K562 (cell line): Measurements from ENCODE around the gene HBP1. TPM values are rescaled to one million over a fixed set of nuclear protein-coding genes. Genes with fewer than 3 reads are reported as not detected.

Experiments used
- ATAC-seq: fragments of 200-7000 bp; cut with Tn5 transposase; 3 replicates; pipeline ENCODE4 v1.9.1; 2020; ENCODE audit warnings: moderate library complexity
- BruUV-seq: library from RNA; stranded (reverse); fragments of 400-500 nt; replicated peaks from 2 replicates; lab custom pipeline; 2021; lab: Mats Ljungman, UMichigan
- CTCF ChIA-PET: fragments of 300-600 bp; formaldehyde crosslinking; extraction: SDS; loops from one replicate; lab custom pipeline; 2021; ENCODE audit warnings: low intra/inter-chr PET ratio; lab: Yijun Ruan, JAX
- POLR2A ChIA-PET: fragments of 300-600, 350-650 bp; sonication (Branson Sonifier 250); formaldehyde crosslinking; extraction: SDS; loops from one replicate; lab custom pipeline; 2021; ENCODE audit warnings: antibody characterized with exemption, inconsistent platforms; lab: Yijun Ruan, JAX
- DNase-seq, 4 experiments: peaks; one replicate each; pipeline versions ENCODE4 v3.0.0 to v3.0.0-alpha.2; 2011 to 2018; ENCODE audit warnings: low spot score in 3 of 4, mixed read lengths in 3 of 4; ENCODE audit errors: extremely low read depth in 1 of 4
- FAIRE-seq: peaks from 2 replicates; lab custom pipeline; 2011; peaks lifted over from hg19 to GRCh38; lab: Jason Lieb, UNC
- H2AFZ ChIP-seq: 2 replicates; pipeline ENCODE4 v1.6.0; 2011; ENCODE audit warnings: low read depth, low read length, control low read depth, inconsistent platforms
- H3K27ac ChIP-seq: fragments of 200-600 bp; 3 replicates; pipeline ENCODE4 v1.8.0; 2011; ENCODE audit warnings: low read depth, mild to moderate bottlenecking, control low read depth, inconsistent platforms, low read length, moderate library complexity, mixed read lengths; ENCODE audit errors: extremely low read depth
- H3K27me3 ChIP-seq, 2 experiments: fragments of 300-600 bp in 1 of 2; 2 replicates in 1 of 2; 3 replicates in 1 of 2; pipeline versions ENCODE4 v1.6.0 to v1.8.0; 2011; ENCODE audit warnings: inconsistent platforms in 2 of 2, low read length in 2 of 2, mild to moderate bottlenecking in 1 of 2, mixed read lengths in 1 of 2, moderate library complexity in 1 of 2; ENCODE audit not compliant: control insufficient read depth in 2 of 2, insufficient read depth in 2 of 2
- H3K36me3 ChIP-seq: fragments of 300-600 bp; 3 replicates; pipeline ENCODE4 v1.8.0; 2011; ENCODE audit warnings: mild to moderate bottlenecking, low read length, inconsistent platforms; ENCODE audit not compliant: control insufficient read depth, insufficient read depth
- H3K4me1 ChIP-seq, 2 experiments: fragments of 200-600 bp in 1 of 2; replicated peaks in 1 of 2; 2 replicates in 1 of 2; 3 replicates in 1 of 2; pipeline versions ENCODE4 v1.5.1 to v1.8.0; 2011; ENCODE audit warnings: inconsistent platforms in 2 of 2, low read length in 2 of 2, mild to moderate bottlenecking in 1 of 2, mixed read lengths in 1 of 2, moderate library complexity in 1 of 2; ENCODE audit not compliant: control insufficient read depth in 2 of 2, insufficient read depth in 2 of 2
- H3K4me2 ChIP-seq: 2 replicates; pipeline ENCODE4 v1.6.1; 2011; ENCODE audit warnings: low read length, control low read depth, inconsistent platforms, mixed read lengths; ENCODE audit not compliant: insufficient read depth
- H3K4me3 ChIP-seq: fragments of 200-600 bp; sonication (generic), shearing (Covaris generic); 2 replicates; pipeline ENCODE4 v1.5.1; 2016; ENCODE audit warnings: control low read depth, inconsistent platforms
- H3K79me2 ChIP-seq: fragments of 200-600 bp; 3 replicates; pipeline ENCODE4 v1.8.0; 2011; ENCODE audit warnings: low read length, inconsistent platforms; ENCODE audit not compliant: control insufficient read depth, insufficient read depth
- H3K9ac ChIP-seq, 2 experiments: 2 replicates each; pipeline versions ENCODE4 v1.6.0 to v1.6.1; 2011; ENCODE audit warnings: low read depth in 2 of 2, low read length in 2 of 2, control low read depth in 1 of 2, inconsistent platforms in 1 of 2, mild to moderate bottlenecking in 1 of 2, mixed read lengths in 1 of 2; ENCODE audit not compliant: insufficient read depth in 1 of 2
- H3K9me1 ChIP-seq: one replicate; pipeline ENCODE4 v1.6.0; 2011; ENCODE audit warnings: inconsistent platforms, mild to moderate bottlenecking, low read length, moderate library complexity; ENCODE audit not compliant: control insufficient read depth, insufficient read depth
- H3K9me3 ChIP-seq: replicated peaks from 2 replicates; pipeline ENCODE4 v1.5.1; 2011; ENCODE audit warnings: low read depth, low read length, inconsistent platforms; ENCODE audit not compliant: control insufficient read depth, insufficient read depth
- H4K20me1 ChIP-seq: replicated peaks from 2 replicates; pipeline ENCODE4 v1.6.1; 2011; ENCODE audit warnings: low read length, inconsistent platforms, mixed read lengths; ENCODE audit not compliant: control insufficient read depth, insufficient read depth
- NFIC ChIP-seq: fragments of 450-650 bp; IDR thresholded peaks from 2 replicates; pipeline ENCODE4 v1.6.1; 2017; ENCODE audit warnings: mild to moderate bottlenecking, inconsistent platforms
- NFXL1 ChIP-seq: fragments of 450-650 bp; formaldehyde crosslinking; IDR thresholded peaks from 2 replicates; pipeline ENCODE4 v1.4.0; 2021; ENCODE audit warnings: mild to moderate bottlenecking
- NR4A1 ChIP-seq, 2 experiments: fragments of 250-450 bp in 1 of 2; fragments of 450-650 bp in 1 of 2; sonication (Bioruptor Pico) in 1 of 2; IDR thresholded peaks; 2 replicates each; pipeline versions ENCODE4 v1.4.0 to v1.6.1; 2016 to 2020; ENCODE audit warnings: mild to moderate bottlenecking in 2 of 2, missing compliant biosample characterization in 1 of 2, missing genetic modification characterization in 1 of 2, moderate library complexity in 1 of 2
- RBM22 ChIP-seq: fragments of 200-400 bp; formaldehyde crosslinking; IDR thresholded peaks from 2 replicates; pipeline ENCODE4 v1.6.1; 2018; ENCODE audit warnings: low read length, low read depth; ENCODE audit not compliant: poor library complexity, severe bottlenecking
- SRSF1 ChIP-seq: fragments of 200-400 bp; formaldehyde crosslinking; IDR thresholded peaks from 2 replicates; pipeline ENCODE4 v1.6.1; 2017; ENCODE audit warnings: mild to moderate bottlenecking, low read depth, low read length, moderate library complexity
- THRAP3 ChIP-seq: fragments of 450-650 bp; IDR thresholded peaks from 2 replicates; pipeline ENCODE4 v1.6.1; 2016; ENCODE audit warnings: mild to moderate bottlenecking, inconsistent platforms, borderline replicate concordance
- ZNF143 ChIP-seq: sonication (generic); formaldehyde crosslinking; IDR thresholded peaks from 2 replicates; pipeline ENCODE4 v1.9.0; 2022; ENCODE audit warnings: mild to moderate bottlenecking, missing genetic modification reagents
- WGBS: fragments of 100-300 bp; shearing (Covaris generic); methylation state at CpG from one replicate; pipeline ENCODE4 v1.1.6; 2016; ENCODE audit warnings: low coverage, mixed read lengths; ENCODE audit not compliant: insufficient coverage; ENCODE audit errors: missing lambda C conversion rate; 5-methylcytosine and 5-hydroxymethylcytosine counted together
- in situ Hi-C: fragments of 300-500 bp; cut with MboI; formaldehyde crosslinking; loops from 4 replicates; pipeline ENCODE4 v1.15.0; 2018; ENCODE audit warnings: inconsistent platforms, mixed read lengths
- intact Hi-C: fragments of 100-400 bp; cut with micrococcal nuclease; formaldehyde crosslinking; loops from 2 replicates; pipeline ENCODE4 v1.14.2; 2022
- polyA plus RNA-seq, 8 experiments: library from polyadenylated mRNA; depleted of rRNA in 4 of 8; stranded (reverse) in 5 of 8; unstranded in 3 of 8; fragments of >200 nt; fragmentation: Nextera tagmentation in 2 of 8; fragmentation: Illumina TruSeq in 1 of 8; extraction: Ambion mirVana in 2 of 8; extraction: Trizol in 1 of 8; gene quantifications; 2 replicates each; pipeline versions ENCODE4 v1.2.1 to v1.2.3, GENCODE V29; 2011 to 2014; ENCODE audit warnings: inconsistent platforms in 1 of 8, missing spikeins in 1 of 8
- total RNA-seq, 7 experiments: library from RNA; depleted of rRNA in 6 of 7; stranded (reverse); fragments of >200 nt in 6 of 7; fragmentation: Illumina TruSeq in 2 of 7; extraction: Trizol in 2 of 7; gene quantifications; 2 replicates each; pipeline versions ENCODE4 v1.2.1 to v1.2.3, GENCODE V29; 2011 to 2021; ENCODE audit warnings: low replicate concordance in 1 of 7
- TF ChIP-seq, protein P1 (sequence below): fragments of 150-350 bp; conservative IDR thresholded peaks from 2 replicates; pipeline ENCODE4 v1.6.1; 2014; ENCODE audit warnings: low read length

HBP1 gene
- total and polyA plus RNA-seq, 9 of the 15 experiments (the other 6 are each of a cell fraction or from before 2014, with no cell fraction given): 18.7 to 59.9 (median 27.0) TPM

DNA sequence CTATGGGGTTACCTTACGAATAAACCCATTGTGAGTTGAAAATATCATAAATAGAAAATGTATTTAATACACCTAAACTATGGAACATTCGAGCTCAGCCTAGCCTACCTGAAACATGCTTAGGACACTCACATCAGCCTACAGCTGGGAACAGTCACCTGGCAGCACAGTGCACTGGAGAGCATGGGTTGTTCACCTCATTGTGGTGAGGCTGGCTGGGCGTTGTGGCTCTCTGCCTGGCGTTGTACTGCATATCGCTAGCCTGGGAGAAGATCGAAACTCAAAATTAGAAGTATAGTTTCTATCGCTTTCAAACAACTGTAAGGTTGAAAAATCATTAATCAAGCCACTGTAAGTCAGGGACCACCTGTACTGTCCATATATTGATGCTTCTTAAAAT is 17.3 kb upstream of the HBP1 start:
- BruUV-seq: no TSS peak
- intact Hi-C loops: loop anchor here (2.0 kb wide), 1 partner anchor 73 kb away; no protein-coding TSS in a partner anchor
- Histone ChIP-seq H3K9me3 (no peaks in the 10 kb centered on the region), H3K4me1 (no peaks in the 10 kb centered on the region), H3K36me3 (peaks cover 83% of the 10 kb centered on the region), H3K9me1 (no peaks in the 10 kb centered on the region), H4K20me1 (0 out of 2 replicates have a peak, but pooled peaks cover 3% of the 10 kb centered on the region), H3K27me3 (no peaks in the 10 kb centered on the region)
- FAIRE-seq: no peak
- TF ChIP-seq, protein P1, sequence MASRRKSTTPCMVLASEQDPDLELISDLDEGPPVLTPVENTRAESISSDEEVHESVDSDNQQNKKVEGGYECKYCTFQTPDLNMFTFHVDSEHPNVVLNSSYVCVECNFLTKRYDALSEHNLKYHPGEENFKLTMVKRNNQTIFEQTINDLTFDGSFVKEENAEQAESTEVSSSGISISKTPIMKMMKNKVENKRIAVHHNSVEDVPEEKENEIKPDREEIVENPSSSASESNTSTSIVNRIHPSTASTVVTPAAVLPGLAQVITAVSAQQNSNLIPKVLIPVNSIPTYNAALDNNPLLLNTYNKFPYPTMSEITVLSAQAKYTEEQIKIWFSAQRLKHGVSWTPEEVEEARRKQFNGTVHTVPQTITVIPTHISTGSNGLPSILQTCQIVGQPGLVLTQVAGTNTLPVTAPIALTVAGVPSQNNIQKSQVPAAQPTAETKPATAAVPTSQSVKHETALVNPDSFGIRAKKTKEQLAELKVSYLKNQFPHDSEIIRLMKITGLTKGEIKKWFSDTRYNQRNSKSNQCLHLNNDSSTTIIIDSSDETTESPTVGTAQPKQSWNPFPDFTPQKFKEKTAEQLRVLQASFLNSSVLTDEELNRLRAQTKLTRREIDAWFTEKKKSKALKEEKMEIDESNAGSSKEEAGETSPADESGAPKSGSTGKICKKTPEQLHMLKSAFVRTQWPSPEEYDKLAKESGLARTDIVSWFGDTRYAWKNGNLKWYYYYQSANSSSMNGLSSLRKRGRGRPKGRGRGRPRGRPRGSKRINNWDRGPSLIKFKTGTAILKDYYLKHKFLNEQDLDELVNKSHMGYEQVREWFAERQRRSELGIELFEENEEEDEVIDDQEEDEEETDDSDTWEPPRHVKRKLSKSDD: no peak
- TF ChIP-seq SRSF1 (no peak), THRAP3 (no peak), NFXL1 (CRISPR knock-in tag) (no peak), NFIC (no peak), NR4A1 (CRISPR knock-in tag; IDR thresholded peaks at IDR 0.05) (no peak), NR4A1 (tag; IDR thresholded peaks at IDR 0.05) (no peak), ZNF143 (CRISPR knock-in tag) (0 out of 2 replicates have a peak, but pooled peaks have one; percentile 37), RBM22 (peak; percentile 13)
- TF ChIP-seq, all 486 proteins: peak for 2
- Histone ChIP-seq H3K4me2 (no peak overlapping the region), H3K4me3 (no peak overlapping the region), H2AFZ (no peak overlapping the region), H3K27ac (no peak overlapping the region; the same call in 2 of the 3 replicates), H3K79me2 (peaks cover 5% of the 10 kb centered on the region; the same call in 2 of the 3 replicates), H3K9ac (no peak overlapping the region)
- POLR2A ChIA-PET: interaction anchor here (1.0 to 2.2 kb wide), 5 partner anchors 12 to 204 kb away, joined by 3 to 13 read pairs (median 4); partner anchors contain the start of gene HBP1
- CTCF ChIA-PET: interaction anchor here (1.6 to 8.0 kb wide), 4 partner anchors 72 to 358 kb away, joined by 3 to 188 read pairs (median 40); no protein-coding TSS in a partner anchor
- in situ Hi-C loops: no loop called here
- ATAC-seq (no peak), DNase-seq (no peak)
- 92% methylated on average over 7 of the region's 7 CpGs for WGBS
